WTC11 (cell line): Measurements from ENCODE around the gene SMIM24. TPM values are rescaled to one million over a fixed set of nuclear protein-coding genes. Genes with fewer than 3 reads are reported as not detected.

ENCODE experiments used
- ATAC-seq: fragments of 200-7000 bp; cut with Tn5 transposase; 2 replicates; pipeline ENCODE4 v1.10.0; 2021; ENCODE audit warnings: mild to moderate bottlenecking, moderate library complexity
- CTCF ChIA-PET: fragments of 300-600 bp; sonication (Branson Sonifier 250); formaldehyde crosslinking; loops from one replicate; lab custom pipeline; 2021; ENCODE audit warnings: antibody characterized with exemption; lab: Charles Lee
- POLR2A ChIA-PET: fragments of 350-600 bp; sonication (Branson Sonifier 250); formaldehyde crosslinking; loops from one replicate; lab custom pipeline; 2021; ENCODE audit warnings: antibody characterized with exemption; lab: Charles Lee
- DNase-seq: peaks from one replicate; pipeline ENCODE4 v3.0.0; 2021; ENCODE audit warnings: low spot score
- H3K27ac Mint-ChIP-seq: 2 replicates; pipeline ENCODE4 v1.8.0; 2021; ENCODE audit warnings: mixed read lengths
- H3K27me3 Mint-ChIP-seq: 2 replicates; pipeline ENCODE4 v1.8.0; 2021; ENCODE audit warnings: low read depth, mild to moderate bottlenecking, moderate library complexity, mixed read lengths
- H3K36me3 Mint-ChIP-seq: 2 replicates; pipeline ENCODE4 v1.8.0; 2021; ENCODE audit warnings: mixed read lengths
- H3K4me1 Mint-ChIP-seq: 2 replicates; pipeline ENCODE4 v1.8.0; 2022; ENCODE audit warnings: mixed read lengths
- H3K4me3 Mint-ChIP-seq: 2 replicates; pipeline ENCODE4 v1.8.0; 2021; ENCODE audit warnings: mild to moderate bottlenecking, moderate library complexity, mixed read lengths
- H3K9me3 Mint-ChIP-seq: 2 replicates; pipeline ENCODE4 v1.8.0; 2021; ENCODE audit warnings: mixed read lengths
- AFF4 ChIP-seq: sonication (generic); formaldehyde crosslinking; IDR thresholded peaks from 2 replicates; pipeline ENCODE4 v1.8.1; 2023; ENCODE audit warnings: mild to moderate bottlenecking, missing genetic modification reagents, borderline replicate concordance
- ATF3 ChIP-seq: sonication (generic); formaldehyde crosslinking; conservative IDR thresholded peaks from 2 replicates; pipeline ENCODE4 v1.8.1; 2022; ENCODE audit warnings: mild to moderate bottlenecking, missing genetic modification reagents
- ATF6 ChIP-seq: sonication (generic); formaldehyde crosslinking; IDR thresholded peaks from 2 replicates; pipeline ENCODE4 v1.8.1; 2023; ENCODE audit warnings: mild to moderate bottlenecking, missing genetic modification reagents
- ESRRA ChIP-seq: sonication (generic); formaldehyde crosslinking; IDR thresholded peaks from 2 replicates; pipeline ENCODE4 v1.8.1; 2022; ENCODE audit warnings: mild to moderate bottlenecking, missing genetic modification reagents, borderline replicate concordance
- FOXK1 ChIP-seq: sonication (generic); formaldehyde crosslinking; IDR thresholded peaks from 2 replicates; pipeline ENCODE4 v1.8.0; 2022; ENCODE audit warnings: mild to moderate bottlenecking, moderate library complexity, missing genetic modification reagents
- KAT7 ChIP-seq: sonication (generic); formaldehyde crosslinking; IDR thresholded peaks from 2 replicates; pipeline ENCODE4 v1.8.1; 2023; ENCODE audit warnings: missing genetic modification reagents, mild to moderate bottlenecking, borderline replicate concordance
- NR2C2 ChIP-seq: sonication (generic); formaldehyde crosslinking; IDR thresholded peaks from 2 replicates; pipeline ENCODE4 v1.8.0; 2022; ENCODE audit warnings: mild to moderate bottlenecking, missing genetic modification reagents
- RELA ChIP-seq: sonication (generic); formaldehyde crosslinking; IDR thresholded peaks from 2 replicates; pipeline ENCODE4 v1.8.1; 2022; ENCODE audit warnings: missing genetic modification reagents, mild to moderate bottlenecking, borderline replicate concordance
- SP1 ChIP-seq: sonication (generic); formaldehyde crosslinking; conservative IDR thresholded peaks from 2 replicates; pipeline ENCODE4 v1.8.1; 2022; ENCODE audit warnings: missing genetic modification reagents
- STAT6 ChIP-seq: sonication (generic); formaldehyde crosslinking; conservative IDR thresholded peaks from 2 replicates; pipeline ENCODE4 v1.8.1; 2023; ENCODE audit warnings: mild to moderate bottlenecking, low read depth, missing genetic modification reagents, moderate library complexity
- TEAD1 ChIP-seq: sonication (generic); formaldehyde crosslinking; IDR thresholded peaks from 2 replicates; pipeline ENCODE4 v1.8.0; 2022; ENCODE audit warnings: mild to moderate bottlenecking, missing genetic modification reagents
- ZBTB43 ChIP-seq: sonication (generic); formaldehyde crosslinking; IDR thresholded peaks from 2 replicates; pipeline ENCODE4 v1.8.1; 2023; ENCODE audit warnings: mild to moderate bottlenecking, missing genetic modification reagents
- ZMAT4 ChIP-seq: fragments of 250-450 bp; sonication (Bioruptor Pico); IDR thresholded peaks from 2 replicates; pipeline ENCODE4 v1.9.0; 2021; ENCODE audit warnings: mild to moderate bottlenecking
- ZNF219 ChIP-seq: sonication (generic); formaldehyde crosslinking; IDR thresholded peaks from 2 replicates; pipeline ENCODE4 v1.8.0; 2023; ENCODE audit warnings: missing genetic modification reagents, mild to moderate bottlenecking, borderline replicate concordance
- ZNF281 ChIP-seq: sonication (generic); formaldehyde crosslinking; IDR thresholded peaks from 2 replicates; pipeline ENCODE4 v1.8.0; 2023; ENCODE audit warnings: mild to moderate bottlenecking, missing genetic modification reagents
- ZNF317 ChIP-seq: sonication (generic); formaldehyde crosslinking; IDR thresholded peaks from 2 replicates; pipeline ENCODE4 v1.8.1; 2023; ENCODE audit warnings: low read depth, mild to moderate bottlenecking, moderate library complexity, missing genetic modification reagents, borderline replicate concordance
- ZNF671 ChIP-seq: fragments of 250-450 bp; sonication (Bioruptor Pico); IDR thresholded peaks from 2 replicates; pipeline ENCODE4 v1.8.0; 2021; ENCODE audit warnings: mild to moderate bottlenecking
- ZSCAN18 ChIP-seq: fragments of 250-450 bp; sonication (Bioruptor Pico); IDR thresholded peaks from 2 replicates; pipeline ENCODE4 v2.1.2; 2022; ENCODE audit warnings: mild to moderate bottlenecking, moderate library complexity
- total RNA-seq: library from RNA; stranded (reverse); gene quantifications from 3 replicates; pipeline ENCODE4 v1.2.3, GENCODE V29; 2021

Gene SMIM24
- total RNA-seq, 1 experiment from 2014 or later, result 2.8 TPM

- H3K27me3 Mint-ChIP-seq, result peaks cover 77% of the 10 kb centered on the region
- H3K4me3 Mint-ChIP-seq, result peak overlapping the region; percentile 49
- peaks cover 8% of the 10 kb centered on the region for H3K9me3 Mint-ChIP-seq
- no peak overlapping the region for H3K27ac Mint-ChIP-seq
- H3K36me3 Mint-ChIP-seq, result peaks cover 5% of the 10 kb centered on the region
- CTCF ChIA-PET, result interaction anchor here (0.6 to 2.5 kb wide), 13 partner anchors 9 to 283 kb away, joined by 3 to 21 read pairs (median 4); no protein-coding TSS in a partner anchor
- H3K4me1 Mint-ChIP-seq, result peaks cover 14% of the 10 kb centered on the region
- POLR2A ChIA-PET, result interaction anchor here (1.1 kb wide), 1 partner anchor 16 kb away, joined by 3 read pairs; no protein-coding TSS in a partner anchor
- ATAC-seq (peak; percentile 12), DNase-seq (no peak)
- TF ChIP-seq ZNF317 (CRISPR knock-in tag) (no peak), ZNF219 (CRISPR knock-in tag) (no peak), AFF4 (no peak), ZNF671 (no peak), NR2C2 (no peak), FOXK1 (CRISPR knock-in tag) (no peak), ZMAT4 (CRISPR knock-in tag) (no peak), TEAD1 (no peak), RELA (no peak), ZBTB43 (CRISPR knock-in tag) (no peak), ZNF281 (CRISPR knock-in tag) (no peak), ATF3 (CRISPR knock-in tag) (no peak), ZSCAN18 (CRISPR knock-in tag) (no peak), ATF6 (CRISPR knock-in tag) (no peak), ESRRA (no peak), STAT6 (CRISPR knock-in tag) (no peak), SP1 (no peak), KAT7 (CRISPR knock-in tag) (no peak)
- TF ChIP-seq, all 79 proteins: peak for 0
Observed at GRCh38 chr19:3463714-3464586, 16.4 kb downstream of the SMIM24 start.
